Thoracic aorta (tissue), 2 donors: Measurements from ENCODE around the gene LRRC8D. TPM values are rescaled to one million over a fixed set of nuclear protein-coding genes. Genes with fewer than 3 reads are reported as not detected.

Experiments
- ATAC-seq: fragments of 150-250 bp; one replicate; pipeline ENCODE4 v1.8.0; 2017; ENCODE audit warnings: low read depth; ENCODE audit not compliant: insufficient number of reproducible peaks, low FRiP score
- DNase-seq: peaks from one replicate; pipeline ENCODE4 v3.0.0-alpha.2; 2020; ENCODE audit warnings: low spot score
- H3K27ac ChIP-seq, 2 donors: fragments of 200-600 bp; sonication (generic); 1 replicate in 1 of 2; 2 replicates in 1 of 2; pipeline ENCODE4 v1.5.1; 2016; ENCODE audit warnings: mild to moderate bottlenecking in 2 of 2, moderate library complexity in 2 of 2
- H3K27me3 ChIP-seq: fragments of 200-600 bp; sonication (generic); replicated peaks from 2 replicates; pipeline ENCODE4 v1.6.0; 2016; ENCODE audit warnings: mild to moderate bottlenecking; ENCODE audit not compliant: insufficient read depth
- H3K36me3 ChIP-seq: fragments of 200-600 bp; sonication (generic); one replicate; pipeline ENCODE4 v1.5.1; 2016
- H3K4me1 ChIP-seq, 2 donors: fragments of 200-600 bp; sonication (generic); 1 replicate in 1 of 2; 2 replicates in 1 of 2; pipeline versions ENCODE4 v1.5.1 to v1.6.0; 2016; ENCODE audit warnings: low read depth in 2 of 2, mild to moderate bottlenecking in 1 of 2; ENCODE audit not compliant: control insufficient read depth in 1 of 2
- H3K4me3 ChIP-seq: fragments of 200-600 bp; sonication (generic); 2 replicates; pipeline ENCODE4 v1.5.1; 2016; ENCODE audit warnings: mild to moderate bottlenecking
- H3K9me3 ChIP-seq: fragments of 200-600 bp; sonication (generic); 2 replicates; pipeline ENCODE4 v1.5.1; 2016
- total RNA-seq, 2 donors: library from RNA; depleted of rRNA; stranded (reverse); fragments of >200 nt; gene quantifications; one replicate each; pipeline versions ENCODE4 v1.1.0 to v1.2.3, GENCODE V29; 2016
- TF ChIP-seq, protein P1 (sequence below): fragments of 200-600 bp; sonication (generic); IDR thresholded peaks from one replicate; pipeline ENCODE4 v1.5.1; 2019; ENCODE audit warnings: antibody characterized with exemption

LRRC8D gene
- total RNA-seq, 2 donors from 2014 or later: 8.8 to 10.7 TPM

- TF ChIP-seq, protein P1, sequence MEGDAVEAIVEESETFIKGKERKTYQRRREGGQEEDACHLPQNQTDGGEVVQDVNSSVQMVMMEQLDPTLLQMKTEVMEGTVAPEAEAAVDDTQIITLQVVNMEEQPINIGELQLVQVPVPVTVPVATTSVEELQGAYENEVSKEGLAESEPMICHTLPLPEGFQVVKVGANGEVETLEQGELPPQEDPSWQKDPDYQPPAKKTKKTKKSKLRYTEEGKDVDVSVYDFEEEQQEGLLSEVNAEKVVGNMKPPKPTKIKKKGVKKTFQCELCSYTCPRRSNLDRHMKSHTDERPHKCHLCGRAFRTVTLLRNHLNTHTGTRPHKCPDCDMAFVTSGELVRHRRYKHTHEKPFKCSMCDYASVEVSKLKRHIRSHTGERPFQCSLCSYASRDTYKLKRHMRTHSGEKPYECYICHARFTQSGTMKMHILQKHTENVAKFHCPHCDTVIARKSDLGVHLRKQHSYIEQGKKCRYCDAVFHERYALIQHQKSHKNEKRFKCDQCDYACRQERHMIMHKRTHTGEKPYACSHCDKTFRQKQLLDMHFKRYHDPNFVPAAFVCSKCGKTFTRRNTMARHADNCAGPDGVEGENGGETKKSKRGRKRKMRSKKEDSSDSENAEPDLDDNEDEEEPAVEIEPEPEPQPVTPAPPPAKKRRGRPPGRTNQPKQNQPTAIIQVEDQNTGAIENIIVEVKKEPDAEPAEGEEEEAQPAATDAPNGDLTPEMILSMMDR: no peak
- ATAC-seq (no peak), DNase-seq (no peak)
- H3K27me3 ChIP-seq: no peaks in the 10 kb centered on the region
- H3K4me3 ChIP-seq: no peak overlapping the region
- H3K9me3 ChIP-seq: no peaks in the 10 kb centered on the region
- no peak overlapping the region for H3K27ac ChIP-seq
- no peaks in the 10 kb centered on the region for H3K4me1 ChIP-seq
- no peaks in the 10 kb centered on the region for H3K36me3 ChIP-seq
Measured at GRCh38 chr1:89952605-89953130, 131.8 kb downstream of the LRRC8D start.

- Histone ChIP-seq H3K4me3 (no peak overlapping the region), H3K27me3 (no peaks in the 10 kb centered on the region), H3K36me3 (no peaks in the 10 kb centered on the region), H3K9me3 (no peaks in the 10 kb centered on the region), H3K27ac (no peak overlapping the region), H3K4me1 (no peaks in the 10 kb centered on the region)
- TF ChIP-seq, protein P1: no peak
- DNase-seq (no peak), ATAC-seq (no peak)
Measured at GRCh38 chr1:89953131-89953626, 132.3 kb downstream of the LRRC8D start.

- Histone ChIP-seq H3K4me3 (no peak overlapping the region), H3K27me3 (no peaks in the 10 kb centered on the region), H3K27ac (no peak overlapping the region), H3K4me1 (no peaks in the 10 kb centered on the region), H3K36me3 (no peaks in the 10 kb centered on the region), H3K9me3 (no peaks in the 10 kb centered on the region)
- no peak for ATAC-seq
- TF ChIP-seq, protein P1: no peak
- no peak for DNase-seq
Measured at GRCh38 chr1:89953929-89954328, 133.1 kb downstream of the LRRC8D start.

DNA sequence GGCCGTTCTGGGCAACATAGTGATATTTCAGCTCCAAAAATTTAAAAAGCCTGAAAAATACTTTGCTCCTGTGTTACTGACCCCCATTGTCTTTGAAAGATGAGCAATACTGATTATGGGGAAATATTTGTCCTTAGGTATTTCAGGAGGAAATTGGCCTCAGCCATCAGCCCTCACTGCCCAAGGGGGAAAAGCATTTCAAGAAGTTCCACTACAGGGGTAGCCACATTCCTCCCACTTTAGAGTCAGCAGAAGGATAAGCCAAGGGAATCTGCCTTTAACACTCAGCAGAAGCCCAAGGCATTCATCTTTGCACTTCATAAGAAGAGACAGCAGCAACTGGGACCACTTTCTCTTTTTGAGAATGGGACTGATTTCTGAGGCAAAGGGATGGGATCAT lies 133.6 kb downstream of the LRRC8D start:
- no peak overlapping the region for H3K4me3 ChIP-seq
- H3K27ac ChIP-seq: no peak overlapping the region
- H3K4me1 ChIP-seq: no peaks in the 10 kb centered on the region
- TF ChIP-seq, protein P1: no peak
- ATAC-seq: no peak
- no peaks in the 10 kb centered on the region for H3K9me3 ChIP-seq
- DNase-seq: no peak
- H3K27me3 ChIP-seq: no peaks in the 10 kb centered on the region
- H3K36me3 ChIP-seq: no peaks in the 10 kb centered on the region

DNA sequence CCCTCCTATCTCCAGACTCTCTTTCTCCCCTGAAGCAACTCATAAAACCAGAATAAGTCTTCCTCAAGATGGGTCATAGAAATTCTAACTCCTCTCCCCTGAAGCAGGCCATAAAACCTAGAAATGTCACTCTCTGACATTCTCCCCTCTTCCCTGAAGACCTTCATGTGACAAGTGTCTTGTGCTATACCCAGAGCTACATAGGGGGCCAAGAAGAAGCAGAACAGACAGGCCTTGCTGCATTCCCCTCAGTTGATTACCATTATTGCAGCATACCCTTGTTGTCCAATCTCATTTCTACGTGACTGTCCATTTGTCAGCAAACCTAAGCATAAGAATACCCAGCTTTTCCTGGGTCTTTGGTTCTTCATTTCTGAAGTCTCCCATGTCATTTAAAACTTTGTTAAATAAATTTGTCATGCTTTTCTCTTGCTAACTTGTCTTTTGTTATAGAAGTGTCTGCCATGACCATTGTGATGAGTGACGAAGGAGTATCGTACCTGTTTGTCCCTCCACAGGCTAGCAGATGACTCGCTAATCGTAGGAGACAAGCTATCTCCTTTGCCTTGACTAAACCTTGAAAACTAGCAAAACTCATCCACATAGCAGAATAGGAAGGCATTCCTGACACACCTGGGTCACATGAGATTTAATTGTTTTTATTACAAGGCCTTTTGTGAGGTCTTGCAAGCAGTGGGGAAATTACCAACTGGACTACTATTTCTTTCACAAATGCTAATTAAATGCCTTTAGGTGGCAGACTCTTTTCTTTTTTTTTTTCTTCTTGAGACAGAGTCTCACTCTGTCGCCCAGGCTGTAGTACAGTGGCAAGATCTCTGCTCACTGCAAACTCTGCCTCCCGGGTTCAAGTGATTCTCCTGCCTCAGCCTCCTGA lies 134.7 kb downstream of the LRRC8D start:
- no peak overlapping the region for H3K27ac ChIP-seq
- no peak overlapping the region for H3K4me3 ChIP-seq
- no peak for DNase-seq
- H3K9me3 ChIP-seq: no peaks in the 10 kb centered on the region
- ATAC-seq: no peak
- no peaks in the 10 kb centered on the region for H3K4me1 ChIP-seq
- no peaks in the 10 kb centered on the region for H3K27me3 ChIP-seq
- TF ChIP-seq, protein P1: no peak
- H3K36me3 ChIP-seq: no peaks in the 10 kb centered on the region
